ENCODE data around the gene KLHL34. TPM values are rescaled to one million over a fixed set of nuclear protein-coding genes. Genes with fewer than 3 reads are reported as not detected.

The KLHL34 gene
- total RNA-seq, 1 experiment from 2014 or later, result not detected

DNA sequence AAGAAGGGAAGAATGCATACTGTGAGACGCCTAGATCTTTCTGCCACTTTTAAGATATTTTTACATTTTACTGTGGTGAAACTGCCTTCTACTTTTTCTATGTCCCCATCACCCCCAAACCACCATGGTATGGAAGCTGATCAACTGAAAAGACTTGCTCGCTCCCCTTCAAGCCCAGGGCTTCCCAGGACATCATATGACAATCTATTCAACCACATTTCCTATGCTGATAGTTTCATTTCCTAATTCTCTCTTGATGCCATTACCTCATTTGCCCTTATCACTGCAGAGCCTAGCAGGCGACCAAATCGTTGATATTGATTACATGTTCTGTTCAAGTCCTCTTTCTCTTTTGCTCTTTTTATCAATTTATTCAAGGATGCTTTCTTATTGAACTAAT, 40.1 kb upstream of the KLHL34 start:
- Histone ChIP-seq H3K4me1 (replicated peaks; ENCODE audit: insufficient read depth) (no peaks in the 10 kb centered on the region), H3K4me2 (no peak overlapping the region), H3F3A (ENCODE audit: insufficient read depth, low read depth) (no peaks in the 10 kb centered on the region), H3K79me2 (ENCODE audit: low read depth) (no peaks in the 10 kb centered on the region), H2AFZ (no peak overlapping the region), H3K4me3 (no peak overlapping the region), H3K9me2 (ENCODE audit: insufficient read depth) (no peaks in the 10 kb centered on the region), H3K27ac (no peak overlapping the region), H3K9me3 (ENCODE audit: insufficient read depth, low read depth) (no peaks in the 10 kb centered on the region), H4K20me1 (ENCODE audit: insufficient read depth) (no peaks in the 10 kb centered on the region), H3K27me3 (ENCODE audit: insufficient read depth, low read depth) (no peaks in the 10 kb centered on the region), H3K36me3 (ENCODE audit: low read depth) (no peaks in the 10 kb centered on the region)
- intact Hi-C loops (cut with micrococcal nuclease; ENCODE audit: unreplicated experiment), result no loop called here
- BruUV-seq (replicated peaks), result no TSS peak
- ChIA-PET CTCF (no interaction called here), POLR2A (ENCODE audit: unreplicated experiment) (no interaction called here)
- no peak for TF ChIP-seq EZH2 (IDR thresholded peaks at IDR 0.05; ENCODE audit: low read depth)
- TF ChIP-seq, protein P1, sequence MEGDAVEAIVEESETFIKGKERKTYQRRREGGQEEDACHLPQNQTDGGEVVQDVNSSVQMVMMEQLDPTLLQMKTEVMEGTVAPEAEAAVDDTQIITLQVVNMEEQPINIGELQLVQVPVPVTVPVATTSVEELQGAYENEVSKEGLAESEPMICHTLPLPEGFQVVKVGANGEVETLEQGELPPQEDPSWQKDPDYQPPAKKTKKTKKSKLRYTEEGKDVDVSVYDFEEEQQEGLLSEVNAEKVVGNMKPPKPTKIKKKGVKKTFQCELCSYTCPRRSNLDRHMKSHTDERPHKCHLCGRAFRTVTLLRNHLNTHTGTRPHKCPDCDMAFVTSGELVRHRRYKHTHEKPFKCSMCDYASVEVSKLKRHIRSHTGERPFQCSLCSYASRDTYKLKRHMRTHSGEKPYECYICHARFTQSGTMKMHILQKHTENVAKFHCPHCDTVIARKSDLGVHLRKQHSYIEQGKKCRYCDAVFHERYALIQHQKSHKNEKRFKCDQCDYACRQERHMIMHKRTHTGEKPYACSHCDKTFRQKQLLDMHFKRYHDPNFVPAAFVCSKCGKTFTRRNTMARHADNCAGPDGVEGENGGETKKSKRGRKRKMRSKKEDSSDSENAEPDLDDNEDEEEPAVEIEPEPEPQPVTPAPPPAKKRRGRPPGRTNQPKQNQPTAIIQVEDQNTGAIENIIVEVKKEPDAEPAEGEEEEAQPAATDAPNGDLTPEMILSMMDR (conservative IDR thresholded peaks at IDR 0.05), result no peak
- DNase-seq, result no peak

DNA sequence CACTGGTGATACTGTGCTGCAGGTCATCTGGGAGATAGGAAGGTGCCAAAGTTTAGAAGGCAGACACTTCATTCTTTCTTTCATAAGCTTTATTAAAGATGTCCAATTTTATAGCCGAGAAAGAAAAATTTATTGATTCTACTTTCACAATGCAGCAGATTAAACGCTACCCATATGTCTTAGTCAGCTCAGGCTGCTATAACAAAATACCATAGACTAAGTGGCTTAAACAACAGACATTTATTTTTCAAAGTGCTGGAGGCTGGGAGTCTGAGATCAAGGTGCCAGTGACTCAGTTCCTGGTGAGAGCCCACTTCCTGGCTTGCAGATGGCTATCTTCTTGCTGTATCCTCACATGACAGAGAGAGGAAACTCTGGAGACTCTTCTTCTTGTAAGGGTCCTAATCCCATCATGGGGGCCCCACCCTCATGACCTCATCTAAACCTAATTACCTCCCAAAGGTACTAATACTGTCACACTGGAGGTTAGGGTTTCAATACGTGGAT, 33.4 kb upstream of the KLHL34 start:
- H3K9me2 ChIP-seq (ENCODE audit: insufficient read depth), result no peaks in the 10 kb centered on the region
- intact Hi-C loops (cut with micrococcal nuclease; ENCODE audit: unreplicated experiment), result no loop called here
- CTCF ChIA-PET, result no interaction called here
- no peak overlapping the region for H3K27ac ChIP-seq
- TF ChIP-seq, protein P1 (conservative IDR thresholded peaks at IDR 0.05), result no peak
- TF ChIP-seq EZH2 (IDR thresholded peaks at IDR 0.05; ENCODE audit: low read depth), result no peak
- no peaks in the 10 kb centered on the region for H3K4me1 ChIP-seq (replicated peaks; ENCODE audit: insufficient read depth)
- no peaks in the 10 kb centered on the region for H3K79me2 ChIP-seq (ENCODE audit: low read depth)
- H3K36me3 ChIP-seq (ENCODE audit: low read depth), result no peaks in the 10 kb centered on the region
- no TSS peak for BruUV-seq (replicated peaks)
- H4K20me1 ChIP-seq (ENCODE audit: insufficient read depth), result no peaks in the 10 kb centered on the region
- no peak overlapping the region for H3K4me2 ChIP-seq
- H3K27me3 ChIP-seq (ENCODE audit: insufficient read depth, low read depth), result no peaks in the 10 kb centered on the region
- H3K4me3 ChIP-seq, result no peak overlapping the region
- no peaks in the 10 kb centered on the region for H3K9me3 ChIP-seq (ENCODE audit: insufficient read depth, low read depth)
- POLR2A ChIA-PET (ENCODE audit: unreplicated experiment), result no interaction called here
- no peak for DNase-seq
- no peaks in the 10 kb centered on the region for H3F3A ChIP-seq (ENCODE audit: insufficient read depth, low read depth)
- no peak overlapping the region for H2AFZ ChIP-seq

DNA sequence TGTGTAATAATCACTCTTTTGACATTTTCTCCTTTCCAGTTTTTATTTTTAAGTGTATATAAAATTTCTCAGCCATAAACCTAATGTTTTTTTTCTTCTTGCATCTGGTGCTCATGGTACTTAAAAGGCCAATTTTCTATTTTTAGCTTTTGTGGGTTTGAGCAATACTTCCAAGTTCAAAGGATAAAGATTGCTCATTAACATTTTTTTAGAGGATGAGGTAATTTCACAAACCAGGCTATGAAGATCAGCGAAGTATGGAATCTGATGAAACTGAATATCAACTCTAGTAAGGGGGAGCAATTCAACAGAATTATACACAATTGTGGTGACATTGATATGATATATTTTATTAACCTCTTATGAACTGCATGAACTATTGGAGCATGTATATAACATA, 25.8 kb upstream of the KLHL34 start:
- H3F3A ChIP-seq (ENCODE audit: insufficient read depth, low read depth), result no peaks in the 10 kb centered on the region
- H3K4me1 ChIP-seq (replicated peaks; ENCODE audit: insufficient read depth), result 0 out of 2 replicates have a peak, but pooled peaks cover 4% of the 10 kb centered on the region
- ChIA-PET CTCF (no interaction called here), POLR2A (ENCODE audit: unreplicated experiment) (no interaction called here)
- no peak for TF ChIP-seq EZH2 (IDR thresholded peaks at IDR 0.05; ENCODE audit: low read depth)
- TF ChIP-seq, protein P1 (conservative IDR thresholded peaks at IDR 0.05), result no peak
- no peaks in the 10 kb centered on the region for H3K9me2 ChIP-seq (ENCODE audit: insufficient read depth)
- H2AFZ ChIP-seq, result no peak overlapping the region
- no peak overlapping the region for H3K27ac ChIP-seq
- intact Hi-C loops (cut with micrococcal nuclease; ENCODE audit: unreplicated experiment), result no loop called here
- BruUV-seq (replicated peaks), result no TSS peak
- no peaks in the 10 kb centered on the region for H4K20me1 ChIP-seq (ENCODE audit: insufficient read depth)
- H3K9me3 ChIP-seq (ENCODE audit: insufficient read depth, low read depth), result no peaks in the 10 kb centered on the region
- no peaks in the 10 kb centered on the region for H3K27me3 ChIP-seq (ENCODE audit: insufficient read depth, low read depth)
- no peaks in the 10 kb centered on the region for H3K79me2 ChIP-seq (ENCODE audit: low read depth)
- no peak overlapping the region for H3K4me2 ChIP-seq
- H3K4me3 ChIP-seq, result no peak overlapping the region
- no peak for DNase-seq
- no peaks in the 10 kb centered on the region for H3K36me3 ChIP-seq (ENCODE audit: low read depth)

All from PC-9 (cell line).